Small intestine (tissue), 16 donors: ENCODE data around the gene LYPD8. TPM values are rescaled to one million over a fixed set of nuclear protein-coding genes. Genes with fewer than 3 reads are reported as not detected.
A peak's percentile ranks its signal among the peaks of the same experiment; 100 is the strongest.
"Not testable (repeated sequence)": the region's sequence is repeated elsewhere in the genome, so short reads cannot be mapped to it uniquely, and the experiment has no call there.

Source experiments
- DNase-seq, 2 donors: peaks; one replicate each; pipeline versions ENCODE4 v3.0.0 to v3.0.0-alpha.2; 2013
- FAIRE-seq: peaks from 2 replicates; lab custom pipeline; 2012; peaks lifted over from hg19 to GRCh38; lab: Jason Lieb, UNC
- H3K27ac ChIP-seq, 3 donors: one replicate each; pipeline ENCODE4 v1.5.1; 2013; ENCODE audit warnings: low read length in 2 of 3, mild to moderate bottlenecking in 2 of 3, control low read depth in 1 of 3, inconsistent platforms in 1 of 3, low read depth in 1 of 3, moderate library complexity in 1 of 3
- H3K27me3 ChIP-seq, 3 donors: one replicate each; pipeline ENCODE4 v1.6.1; 2013; ENCODE audit warnings: low read length in 3 of 3, inconsistent platforms in 1 of 3; ENCODE audit not compliant: control insufficient read depth in 3 of 3, insufficient read depth in 3 of 3
- H3K36me3 ChIP-seq, 3 donors: one replicate each; pipeline ENCODE4 v1.6.1; 2013; ENCODE audit warnings: low read length in 3 of 3, inconsistent platforms in 1 of 3, low read depth in 1 of 3, mild to moderate bottlenecking in 1 of 3, moderate library complexity in 1 of 3; ENCODE audit not compliant: control insufficient read depth in 3 of 3, insufficient read depth in 2 of 3
- H3K4me1 ChIP-seq, 3 donors: one replicate each; pipeline ENCODE4 v1.6.1; 2013; ENCODE audit warnings: low read length in 2 of 3, inconsistent platforms in 1 of 3, low read depth in 1 of 3, mild to moderate bottlenecking in 1 of 3, moderate library complexity in 1 of 3; ENCODE audit not compliant: control insufficient read depth in 3 of 3, insufficient read depth in 2 of 3
- H3K4me3 ChIP-seq, 3 donors: one replicate each; pipeline ENCODE4 v1.5.1; 2013; ENCODE audit warnings: low read length in 3 of 3, control low read depth in 1 of 3, inconsistent platforms in 1 of 3, low read depth in 1 of 3, mild to moderate bottlenecking in 1 of 3, moderate library complexity in 1 of 3
- H3K9me3 ChIP-seq, 2 donors: one replicate each; pipeline ENCODE4 v1.6.1; 2013; ENCODE audit warnings: low read depth in 1 of 2, low read length in 1 of 2; ENCODE audit not compliant: control insufficient read depth in 2 of 2, insufficient read depth in 1 of 2
- WGBS, 3 donors: extraction: QIAGEN DNeasy Blood & Tissue Kit; methylation state at CpG; one replicate each; pipeline ENCODE4 v1.1.7; 2013; 5-methylcytosine and 5-hydroxymethylcytosine counted together
- long read RNA-seq, 10 donors: transcript quantifications; one replicate each; lab custom pipeline, GENCODE V29; 2026
- polyA plus RNA-seq, 4 donors: library from polyadenylated mRNA; stranded (reverse) in 3 of 4; unstranded in 1 of 4; fragments of 200-250 nt in 3 of 4; fragments of 120-200 nt in 1 of 4; gene quantifications; one replicate each; pipeline versions ENCODE4 v1.2.1 to v1.2.3, GENCODE V29; 2013
- donor health status: healthy with polysubstance abuse.
- donor health status: control.
- donor health status: control.
- donor health status: Bipolar disorder and iron deficiency.
- donor health status: healthy.

Gene LYPD8
- 1 to 10 TPM in 2 of 4 donors, under 1 TPM in 1, not detected in 1; 0.81 to 3.4 (median 2.4) TPM for polyA plus RNA-seq
- long read RNA-seq, donor 1: 0 reads
- long read RNA-seq, donor 2: 0 reads
- long read RNA-seq, donor 3: 0 reads
- long read RNA-seq, donor 4: 0 reads
- long read RNA-seq, donor 5: 0 reads
- long read RNA-seq, donor 6: 0 reads
- long read RNA-seq, donor 7: 0 reads
- long read RNA-seq, donor 8: 0 reads
- long read RNA-seq, donor 9: 0 reads
- long read RNA-seq, donor 10, partial matches to known transcripts: 0 of 6 reads
- long read RNA-seq, donor 10, other reads (novel, unspliced or antisense): 5 of 6 reads

- WGBS, 3 donors: 52 to 79% (median 61%) methylated on average over 6 of the region's 6 CpGs
- no peaks in the 10 kb centered on the region for H3K27me3 ChIP-seq
- no peak for FAIRE-seq
- peaks cover 0 to 18% of the 10 kb centered on the region in 2 donors for H3K9me3 ChIP-seq
- H3K27ac ChIP-seq: peak within 1 kb of the TSS in 1 of 3 donors; percentile 87
- peaks cover 0 to 2% (median 0%) of the 10 kb centered on the region in 3 donors for H3K36me3 ChIP-seq
- H3K4me3 ChIP-seq: no peak within 1 kb of the TSS
- peak in 1 of 2 donors; percentile 18 for DNase-seq
- H3K4me1 ChIP-seq: peaks cover 3 to 46% (median 14%) of the 10 kb centered on the region in 3 donors
Measured at GRCh38 chr1:248755517-248755916, at the start of gene LYPD8. Gene LYPD8, minus strand, starts transcription at chr1:248755759. Its CDS starts 4,678 bp downstream, at chr1:248751081.

DNA sequence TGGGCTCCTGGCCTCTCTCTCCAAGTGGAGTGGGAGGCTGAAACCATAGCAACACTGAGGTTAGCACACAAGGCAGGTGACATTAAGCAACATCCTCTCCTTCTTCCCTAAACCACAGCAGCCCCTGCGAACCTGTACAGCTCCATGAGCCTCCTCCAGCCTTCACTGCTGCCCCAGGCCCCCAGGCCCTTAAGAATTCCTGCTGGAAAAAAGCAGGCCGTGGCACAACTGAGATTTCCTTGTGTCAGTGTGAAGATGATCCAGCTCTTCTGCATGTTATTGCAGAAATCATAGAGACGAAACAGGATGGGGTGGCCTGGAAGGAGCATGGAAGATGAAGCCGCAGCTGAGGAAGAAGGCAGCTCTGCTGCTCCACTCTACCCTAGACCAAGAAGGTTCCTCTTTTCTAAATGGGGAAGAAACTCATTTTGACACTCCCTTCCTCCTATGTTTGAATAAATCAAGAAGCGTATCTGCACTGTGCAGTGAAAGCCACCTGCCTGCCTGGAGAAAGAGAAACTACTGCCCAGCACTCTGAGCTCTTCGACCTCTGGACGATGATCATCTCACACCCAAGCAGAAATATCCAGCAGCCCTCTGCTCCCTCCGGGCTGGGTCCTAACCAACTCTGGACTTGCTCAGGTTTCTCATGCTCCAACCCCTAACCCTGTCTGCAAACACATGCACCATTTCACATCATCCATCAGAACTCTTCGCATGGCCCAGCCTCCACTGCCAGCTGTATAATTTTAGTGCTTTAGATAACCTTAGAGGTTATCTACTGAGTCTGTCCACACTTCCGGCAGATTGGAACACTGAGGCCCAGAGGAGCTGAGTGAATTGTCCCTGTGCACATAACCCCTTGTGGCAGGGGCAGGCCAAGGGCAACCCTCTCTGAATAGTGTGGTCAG, 49.5 kb upstream of the LYPD8 start:
- Histone ChIP-seq H3K4me1 (peaks cover 0 to 44% (median 8%) of the 10 kb centered on the region in 3 donors), H3K36me3 (no peaks in the 10 kb centered on the region), H3K4me3 (no peak overlapping the region), H3K27me3 (no peaks in the 10 kb centered on the region), H3K9me3 (peaks cover 0 to 11% of the 10 kb centered on the region in 2 donors), H3K27ac (peak overlapping the region; percentile 43 to 84 (median 83))
- WGBS, 3 donors: 18 to 43% (median 29%) methylated on average over 10 of the region's 10 CpGs
- DNase-seq (peak; percentile 74 to 81), FAIRE-seq (no peak)

- not testable (repeated sequence) for FAIRE-seq, H3K27me3 ChIP-seq, DNase-seq, H3K36me3 ChIP-seq, H3K4me3 ChIP-seq
- Histone ChIP-seq H3K9me3 (peaks cover 0 to 11% of the 10 kb centered on the region in 2 donors), H3K4me1 (peaks cover 0 to 44% (median 8%) of the 10 kb centered on the region in 3 donors), H3K27ac (peak overlapping the region in 1 of 3 donors; percentile 83)
- 88 to 93% (median 90%) methylated on average over 15 of the region's 15 CpGs for WGBS, 3 donors
Measured at GRCh38 chr1:248803501-248803900, 47.9 kb upstream of the LYPD8 start.

- Histone ChIP-seq H3K36me3 (no peaks in the 10 kb centered on the region), H3K4me1 (peaks cover 0 to 44% (median 8%) of the 10 kb centered on the region in 3 donors), H3K27me3 (no peaks in the 10 kb centered on the region), H3K27ac (peak overlapping the region in 1 of 3 donors; percentile 27), H3K4me3 (no peak overlapping the region), H3K9me3 (peaks cover 0 to 11% of the 10 kb centered on the region in 2 donors)
- 13 to 62% (median 48%) methylated on average over 6 of the region's 6 CpGs for WGBS, 3 donors
- DNase-seq (peak in 1 of 2 donors; percentile 88), FAIRE-seq (no peak)
Measured at GRCh38 chr1:248802454-248802853, 46.9 kb upstream of the LYPD8 start.

DNA sequence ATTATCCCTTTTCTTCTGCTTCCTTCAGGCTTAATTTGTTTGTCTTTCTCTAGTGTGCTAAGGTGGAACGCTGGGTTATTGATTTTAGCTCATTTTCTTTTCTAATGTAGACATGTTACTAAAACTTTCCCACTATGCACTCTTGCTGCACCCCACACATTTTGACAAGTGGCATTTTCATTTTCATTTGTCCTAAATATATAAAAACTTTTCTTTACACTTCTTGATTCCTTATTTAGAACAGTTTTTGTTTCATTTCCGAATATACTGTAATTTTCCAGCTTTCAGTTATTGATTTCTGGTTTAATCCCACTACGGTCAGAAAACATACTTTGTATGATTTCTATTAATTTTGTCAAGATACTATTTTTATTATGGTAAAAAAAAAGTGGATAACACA, 44.9 kb upstream of the LYPD8 start:
- no peak for FAIRE-seq
- no peak overlapping the region for H3K4me3 ChIP-seq
- no peaks in the 10 kb centered on the region for H3K27me3 ChIP-seq
- H3K9me3 ChIP-seq: peaks cover 0 to 15% of the 10 kb centered on the region in 2 donors
- WGBS, 3 donors: 70 to 76% (median 71%) methylated on average over 3 of the region's 3 CpGs
- peaks cover 0 to 27% (median 5%) of the 10 kb centered on the region in 3 donors for H3K4me1 ChIP-seq
- H3K36me3 ChIP-seq: no peaks in the 10 kb centered on the region
- H3K27ac ChIP-seq: no peak overlapping the region
- DNase-seq: no peak

GRCh38 chr1:248798791-248799190, 43.2 kb upstream of the LYPD8 start:
- H3K27me3 ChIP-seq: no peaks in the 10 kb centered on the region
- H3K4me3 ChIP-seq: no peak overlapping the region
- WGBS, 3 donors: 87 to 89% (median 88%) methylated on average over 3 of the region's 3 CpGs
- H3K4me1 ChIP-seq: peaks cover 0 to 12% (median 3%) of the 10 kb centered on the region in 3 donors
- DNase-seq (no peak), FAIRE-seq (no peak)
- no peak overlapping the region for H3K27ac ChIP-seq
- H3K36me3 ChIP-seq: no peaks in the 10 kb centered on the region
- H3K9me3 ChIP-seq: peaks cover 0 to 25% of the 10 kb centered on the region in 2 donors

DNA sequence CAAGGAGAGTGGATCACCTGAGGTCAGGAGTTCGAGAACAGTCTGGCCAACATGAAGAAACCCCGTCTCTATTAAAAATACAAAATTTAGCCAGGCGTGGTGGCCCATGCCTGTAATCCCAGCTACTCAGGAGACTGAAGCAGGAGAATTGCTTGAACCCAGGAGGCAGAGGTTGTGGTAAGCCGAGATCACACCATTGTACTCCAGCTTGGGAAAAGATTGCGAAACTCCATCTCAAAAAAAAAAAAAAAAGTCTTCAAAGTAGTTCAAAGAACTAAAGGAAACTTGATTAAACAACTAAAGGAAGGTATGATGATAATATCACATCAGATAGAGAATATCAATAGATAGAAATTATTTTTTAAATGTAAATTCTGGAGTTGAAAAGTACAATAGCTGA, 39.1 kb upstream of the LYPD8 start:
- Histone ChIP-seq H3K4me1 (peaks cover 0 to 12% (median 0%) of the 10 kb centered on the region in 3 donors), H3K9me3 (peaks cover 0 to 36% of the 10 kb centered on the region in 2 donors)
- not testable (repeated sequence) for H3K4me3 ChIP-seq, DNase-seq, H3K36me3 ChIP-seq, H3K27me3 ChIP-seq, FAIRE-seq, H3K27ac ChIP-seq
- WGBS, 3 donors: 83 to 88% (median 86%) methylated on average over 5 of the region's 5 CpGs

DNA sequence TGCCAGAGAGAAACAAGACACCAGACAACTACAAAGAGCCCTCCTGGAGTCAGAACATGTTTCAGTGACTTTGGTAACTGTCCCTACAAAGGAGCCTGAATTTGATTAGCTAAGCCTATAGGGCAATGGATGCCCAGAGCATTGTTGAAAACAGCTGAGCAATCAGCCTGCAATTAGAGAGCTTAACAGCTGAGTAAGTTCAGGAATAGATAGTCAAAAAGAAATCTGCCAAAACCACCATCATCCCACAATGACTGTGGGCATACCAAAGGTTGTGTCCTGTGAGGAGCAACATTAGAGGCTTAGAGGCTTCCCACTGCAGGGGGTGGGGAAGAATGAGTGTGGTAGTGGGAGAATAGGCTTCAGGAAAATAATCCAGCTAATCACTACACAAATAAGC, 38.0 kb upstream of the LYPD8 start:
- H3K9me3 ChIP-seq: peaks cover 0 to 36% of the 10 kb centered on the region in 2 donors
- no peak overlapping the region for H3K27ac ChIP-seq
- no peaks in the 10 kb centered on the region for H3K36me3 ChIP-seq
- DNase-seq (no peak), FAIRE-seq (no peak)
- H3K4me1 ChIP-seq: peaks cover 0 to 19% (median 5%) of the 10 kb centered on the region in 3 donors
- no peaks in the 10 kb centered on the region for H3K27me3 ChIP-seq
- H3K4me3 ChIP-seq: no peak overlapping the region
